ENCODE measurements around the gene HERC6. TPM values are rescaled to one million over a fixed set of nuclear protein-coding genes. Genes with fewer than 3 reads are reported as not detected.
"Not testable (repeated sequence)": the region's sequence is repeated elsewhere in the genome, so short reads cannot be mapped to it uniquely, and the experiment has no call there.

Gene HERC6
- total RNA-seq, 1 donor: 13.6 TPM

DNA sequence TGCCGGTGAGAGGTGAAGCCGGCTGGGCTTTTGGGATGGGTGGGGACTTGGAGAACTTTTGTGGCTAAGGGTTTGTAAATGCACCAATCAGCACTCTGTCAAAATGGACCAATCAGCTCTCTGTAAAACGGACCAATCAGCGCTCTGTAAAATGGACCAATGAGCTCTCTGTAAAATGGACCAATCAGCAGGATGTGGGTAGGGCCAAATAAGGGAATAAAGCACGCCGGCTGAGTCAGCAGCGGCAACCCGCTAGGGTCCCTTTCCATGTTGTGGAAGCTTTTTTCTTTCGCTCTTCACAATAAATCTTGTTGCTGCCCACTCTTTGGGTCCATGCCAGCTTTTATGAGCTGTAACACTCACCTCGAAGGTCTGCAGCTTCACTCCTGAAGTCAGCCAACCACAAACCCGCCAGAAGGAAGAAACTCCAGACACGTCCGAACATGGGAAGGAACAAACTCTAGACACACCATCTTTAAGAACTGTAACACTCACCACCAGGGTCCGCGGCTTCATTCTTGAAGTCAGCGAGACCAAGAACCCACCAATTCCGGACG, 17.4 kb upstream of the HERC6 start:
- not testable (repeated sequence) for H3K9me3 ChIP-seq (ENCODE audit: low read depth, low read length); H3K4me3 ChIP-seq (ENCODE audit: low read length); H3K4me1 ChIP-seq (ENCODE audit: insufficient read depth, low read length); H3K27me3 ChIP-seq (ENCODE audit: insufficient read depth, low read length)

DNA sequence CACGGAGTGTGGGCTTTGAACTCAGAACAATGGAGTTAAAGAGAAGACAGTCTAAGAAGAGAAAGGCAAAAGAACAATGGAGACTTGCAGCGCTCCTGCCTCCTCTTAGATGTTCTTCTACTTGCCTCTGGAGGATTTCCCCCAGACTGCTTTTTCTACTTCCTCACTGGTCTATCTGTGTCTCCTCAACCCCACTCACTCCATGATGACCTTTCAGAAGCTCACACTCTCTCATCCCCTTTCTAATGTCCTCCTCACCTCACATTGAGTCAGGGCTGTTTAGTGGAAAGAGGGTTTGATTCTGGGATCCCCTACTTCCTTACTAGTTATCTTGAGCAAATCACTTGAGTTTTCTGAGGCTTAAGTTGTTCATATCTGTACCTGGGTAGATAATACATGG, 12.2 kb upstream of the HERC6 start:
- Histone ChIP-seq H3K4me1 (ENCODE audit: insufficient read depth, low read length) (no peaks in the 10 kb centered on the region), H3K9me3 (ENCODE audit: low read depth, low read length) (no peaks in the 10 kb centered on the region), H3K27me3 (ENCODE audit: insufficient read depth, low read length) (no peaks in the 10 kb centered on the region), H3K4me3 (ENCODE audit: low read length) (no peak overlapping the region)

DNA sequence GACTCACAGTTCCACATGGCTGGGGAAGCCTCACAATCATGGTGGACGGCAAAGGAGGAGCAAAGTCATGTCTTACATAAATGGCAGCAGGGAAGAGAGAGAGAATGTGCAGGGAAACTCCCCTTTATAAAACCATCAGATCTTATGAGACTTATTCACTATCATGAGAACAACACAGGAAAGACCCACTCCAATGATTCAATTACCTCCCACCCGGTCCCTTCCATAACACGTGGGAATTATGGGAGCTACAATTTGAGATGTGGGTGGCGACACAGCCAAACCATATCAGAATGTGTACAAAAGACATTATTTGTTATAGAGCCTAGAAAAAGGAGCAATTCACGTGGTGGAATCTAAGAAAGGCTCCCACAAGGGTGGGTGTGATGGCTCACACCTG, 10.8 kb upstream of the HERC6 start:
- Histone ChIP-seq H3K9me3 (ENCODE audit: low read depth, low read length) (no peaks in the 10 kb centered on the region), H3K4me3 (ENCODE audit: low read length) (no peak overlapping the region), H3K27me3 (ENCODE audit: insufficient read depth, low read length) (no peaks in the 10 kb centered on the region), H3K4me1 (ENCODE audit: insufficient read depth, low read length) (no peaks in the 10 kb centered on the region)

DNA sequence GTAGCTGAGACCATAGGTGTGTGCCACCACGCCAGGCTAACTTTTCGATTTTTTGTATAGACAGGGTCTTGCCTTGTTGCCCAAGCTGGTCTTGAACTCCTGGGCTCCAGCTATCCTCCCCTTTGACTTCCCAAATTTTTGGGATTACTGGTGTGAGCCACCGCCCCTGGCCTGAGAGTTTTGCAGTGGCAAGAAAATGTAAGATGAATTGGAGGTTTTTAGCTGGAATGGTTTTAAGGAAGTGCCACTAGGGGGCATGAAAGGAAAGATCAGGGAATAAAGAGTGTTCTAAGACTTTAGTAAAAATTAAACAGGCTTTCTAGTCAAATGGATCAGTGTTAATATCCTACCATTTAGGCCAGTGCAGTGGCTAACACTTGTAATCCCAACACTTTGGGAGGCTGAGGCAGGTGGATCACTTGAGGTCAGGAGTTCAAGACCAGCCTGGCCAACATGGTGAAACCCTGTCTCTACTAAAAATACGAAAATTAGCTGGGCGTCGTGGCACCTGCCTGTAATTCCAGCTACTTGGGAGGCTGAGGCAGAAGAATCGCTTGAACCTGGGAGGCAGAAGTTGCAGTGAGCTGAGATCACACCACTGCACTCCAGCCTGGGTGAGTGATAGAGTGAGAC, 9.4 kb upstream of the HERC6 start:
- H3K9me3 ChIP-seq (ENCODE audit: low read depth, low read length); H3K4me3 ChIP-seq (ENCODE audit: low read length); H3K4me1 ChIP-seq (ENCODE audit: insufficient read depth, low read length); H3K27me3 ChIP-seq (ENCODE audit: insufficient read depth, low read length): not testable (repeated sequence)

DNA sequence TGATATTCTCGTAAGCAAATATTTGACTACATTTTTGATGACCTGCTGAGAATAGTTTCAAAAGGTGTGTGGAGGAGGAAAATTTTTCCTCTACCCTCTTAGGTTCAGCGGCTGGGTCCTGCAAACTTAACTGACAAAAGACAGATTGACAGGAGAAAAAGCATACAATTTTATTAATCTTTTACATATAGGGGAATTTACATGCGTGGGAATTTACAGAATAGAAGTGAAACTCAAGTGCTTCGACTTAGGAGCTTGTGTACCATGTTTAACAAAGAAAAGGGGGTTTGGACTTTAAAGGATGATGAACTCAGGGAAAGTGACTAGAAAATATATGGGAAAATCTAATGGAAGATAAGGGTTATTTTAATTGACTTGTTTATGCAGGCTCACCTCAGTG, 2.5 kb downstream of the HERC6 start:
- no peaks in the 10 kb centered on the region for H3K27me3 ChIP-seq (ENCODE audit: insufficient read depth, low read length)
- H3K4me1 ChIP-seq (ENCODE audit: insufficient read depth, low read length): peaks cover 23% of the 10 kb centered on the region
- H3K9me3 ChIP-seq (ENCODE audit: low read depth, low read length): no peaks in the 10 kb centered on the region
- no peak overlapping the region for H3K4me3 ChIP-seq (ENCODE audit: low read length)

DNA sequence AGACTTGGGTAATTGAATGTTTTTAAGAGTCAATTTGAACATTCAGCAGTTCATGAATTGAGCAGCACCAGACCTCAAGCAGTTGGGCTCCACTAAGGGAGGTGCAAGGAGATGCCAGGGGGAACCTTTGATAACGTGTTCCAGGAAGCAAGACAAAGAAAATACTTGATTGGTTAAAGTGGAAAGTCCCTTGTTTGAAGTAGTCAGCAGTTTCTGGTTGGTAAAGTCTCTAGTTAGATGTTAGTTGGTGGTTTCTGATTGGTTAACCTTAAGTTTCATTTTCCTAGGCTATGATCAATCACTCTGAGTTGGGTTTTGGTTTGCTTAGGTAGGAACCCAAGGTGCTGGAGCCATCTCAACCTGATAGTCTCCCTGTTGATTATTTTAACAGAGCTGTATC, 4.0 kb downstream of the HERC6 start:
- H3K9me3 ChIP-seq (ENCODE audit: low read depth, low read length): no peaks in the 10 kb centered on the region
- no peak overlapping the region for H3K4me3 ChIP-seq (ENCODE audit: low read length)
- H3K4me1 ChIP-seq (ENCODE audit: insufficient read depth, low read length): peaks cover 23% of the 10 kb centered on the region
- H3K27me3 ChIP-seq (ENCODE audit: insufficient read depth, low read length): no peaks in the 10 kb centered on the region

DNA sequence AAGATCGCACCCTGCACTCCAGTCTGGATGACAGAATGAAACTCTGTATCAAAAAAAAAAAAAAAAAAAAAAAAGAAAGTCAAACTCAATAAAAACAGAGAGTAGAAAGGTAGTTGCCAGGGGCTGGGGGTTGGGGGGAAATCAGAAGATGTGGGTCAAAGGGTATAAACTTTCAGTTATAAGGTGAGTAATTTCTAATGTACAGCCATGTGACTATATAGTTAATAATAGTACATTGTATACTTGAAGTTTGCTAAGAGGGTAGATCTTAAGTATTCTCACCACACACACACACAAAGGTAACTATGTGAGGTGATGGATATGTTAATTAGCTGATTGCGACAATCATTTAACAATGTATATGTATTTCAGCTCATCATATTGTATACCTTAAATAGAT, 11.5 kb downstream of the HERC6 start:
- Histone ChIP-seq H3K4me1 (ENCODE audit: insufficient read depth, low read length) (no peaks in the 10 kb centered on the region), H3K27me3 (ENCODE audit: insufficient read depth, low read length) (no peaks in the 10 kb centered on the region), H3K4me3 (ENCODE audit: low read length) (no peak overlapping the region), H3K9me3 (ENCODE audit: low read depth, low read length) (no peaks in the 10 kb centered on the region)

DNA sequence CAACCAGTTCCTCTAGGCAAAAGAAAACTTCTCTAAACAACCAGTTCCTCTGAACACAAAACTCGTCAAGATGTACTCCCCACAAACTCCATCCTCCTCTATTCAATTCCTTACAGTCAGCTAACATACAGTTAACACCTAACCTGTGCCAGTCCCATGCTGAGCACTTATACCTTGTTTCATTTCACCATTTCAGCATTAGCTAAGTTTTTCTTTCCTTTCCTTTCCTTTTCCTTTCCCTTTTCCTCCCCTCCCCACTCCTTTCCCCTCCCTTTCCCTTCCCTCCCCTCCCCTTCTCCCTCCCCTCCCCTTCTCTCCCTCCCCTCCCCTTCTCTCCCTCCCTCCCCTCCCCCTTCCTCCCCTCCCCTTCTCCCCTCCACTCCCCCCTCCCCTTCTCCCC, 13.1 kb downstream of the HERC6 start:
- Histone ChIP-seq H3K27me3 (ENCODE audit: insufficient read depth, low read length) (no peaks in the 10 kb centered on the region), H3K4me1 (ENCODE audit: insufficient read depth, low read length) (no peaks in the 10 kb centered on the region), H3K4me3 (ENCODE audit: low read length) (no peak overlapping the region), H3K9me3 (ENCODE audit: low read depth, low read length) (no peaks in the 10 kb centered on the region)

DNA sequence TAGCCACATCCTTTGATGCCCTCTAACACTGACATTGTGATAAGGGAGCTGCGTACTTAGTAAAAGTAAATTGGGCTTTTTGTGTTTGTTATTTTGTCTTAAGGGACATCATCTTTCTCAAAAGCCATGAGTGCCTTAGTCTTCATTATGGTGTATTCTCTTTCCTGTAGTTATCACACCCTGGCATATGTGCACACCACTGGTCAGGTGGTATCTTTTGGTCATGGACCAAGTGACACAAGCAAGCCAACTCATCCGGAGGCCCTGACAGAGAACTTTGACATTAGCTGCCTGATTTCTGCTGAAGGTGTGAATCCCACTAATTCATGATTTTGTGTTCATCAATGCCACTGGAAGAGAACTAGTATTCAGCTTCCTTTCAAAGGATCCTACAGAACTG, 18.0 kb downstream of the HERC6 start:
- Histone ChIP-seq H3K4me3 (ENCODE audit: low read length) (no peak overlapping the region), H3K4me1 (ENCODE audit: insufficient read depth, low read length) (peaks cover 4% of the 10 kb centered on the region), H3K27me3 (ENCODE audit: insufficient read depth, low read length) (no peaks in the 10 kb centered on the region), H3K9me3 (ENCODE audit: low read depth, low read length) (no peaks in the 10 kb centered on the region)

DNA sequence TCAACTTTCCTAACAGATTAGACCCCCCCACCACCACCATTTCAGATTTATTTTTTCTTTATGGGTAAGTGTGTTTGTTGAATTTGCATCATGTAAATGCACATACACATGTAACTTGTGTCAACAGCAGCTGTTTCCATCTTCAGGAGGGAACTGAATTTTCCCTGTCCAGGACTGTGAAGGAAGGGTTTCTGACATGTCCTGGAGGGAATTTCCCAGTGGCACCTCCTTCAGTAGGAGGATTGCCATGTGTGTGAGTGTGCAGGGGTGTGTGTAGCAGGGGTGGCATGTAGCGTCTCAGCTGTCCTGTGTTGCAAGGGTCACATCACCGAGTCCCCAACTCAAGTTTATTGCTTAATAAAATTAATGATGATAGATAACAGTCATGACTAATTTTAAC, 19.7 kb downstream of the HERC6 start:
- Histone ChIP-seq H3K4me3 (ENCODE audit: low read length) (no peak overlapping the region), H3K4me1 (ENCODE audit: insufficient read depth, low read length) (peaks cover 4% of the 10 kb centered on the region), H3K9me3 (ENCODE audit: low read depth, low read length) (no peaks in the 10 kb centered on the region), H3K27me3 (ENCODE audit: insufficient read depth, low read length) (no peaks in the 10 kb centered on the region)

DNA sequence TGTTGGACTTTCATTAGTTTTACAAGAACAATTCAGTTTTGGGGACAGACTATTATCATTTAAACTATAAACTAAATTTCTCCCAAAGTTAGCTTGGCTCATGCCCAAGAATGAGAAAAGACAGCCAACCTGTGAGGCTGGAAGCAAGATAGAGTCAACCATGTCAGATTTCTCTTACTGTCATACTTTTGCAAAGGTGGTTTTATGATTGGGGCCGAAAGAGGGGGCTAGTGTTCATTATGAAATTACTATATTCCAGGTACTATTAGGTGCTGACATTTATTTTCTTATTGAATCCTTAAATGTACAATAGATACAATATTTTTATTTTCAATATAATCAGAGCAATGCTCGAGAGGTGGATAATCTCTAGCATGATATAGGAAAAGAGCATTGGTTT, 30.6 kb downstream of the HERC6 start:
- H3K27me3 ChIP-seq (ENCODE audit: insufficient read depth, low read length): no peaks in the 10 kb centered on the region
- no peaks in the 10 kb centered on the region for H3K9me3 ChIP-seq (ENCODE audit: low read depth, low read length)
- H3K4me3 ChIP-seq (ENCODE audit: low read length): no peak overlapping the region
- H3K4me1 ChIP-seq (ENCODE audit: insufficient read depth, low read length): no peaks in the 10 kb centered on the region

DNA sequence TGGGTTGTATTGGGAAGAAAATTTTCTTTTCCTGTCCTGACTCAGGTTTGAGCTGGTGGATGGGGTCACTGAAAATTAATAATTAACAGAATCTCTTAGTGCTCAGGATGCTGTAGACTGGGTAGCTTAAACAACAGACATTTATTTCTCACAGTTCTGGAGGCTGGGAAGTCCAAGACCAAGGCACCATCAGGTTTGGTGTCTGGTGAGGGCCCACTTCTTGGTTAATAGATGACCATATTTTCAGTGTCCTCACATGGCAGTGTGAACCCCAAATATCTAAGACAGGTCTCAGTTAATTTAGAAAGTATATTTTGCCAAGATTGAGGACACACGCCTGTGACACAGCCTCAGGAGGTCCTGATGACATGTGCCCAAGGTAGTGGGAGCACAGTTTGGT, 31.1 kb downstream of the HERC6 start:
- no peaks in the 10 kb centered on the region for H3K4me1 ChIP-seq (ENCODE audit: insufficient read depth, low read length)
- H3K9me3 ChIP-seq (ENCODE audit: low read depth, low read length): no peaks in the 10 kb centered on the region
- H3K4me3 ChIP-seq (ENCODE audit: low read length): no peak overlapping the region
- H3K27me3 ChIP-seq (ENCODE audit: insufficient read depth, low read length): no peaks in the 10 kb centered on the region

DNA sequence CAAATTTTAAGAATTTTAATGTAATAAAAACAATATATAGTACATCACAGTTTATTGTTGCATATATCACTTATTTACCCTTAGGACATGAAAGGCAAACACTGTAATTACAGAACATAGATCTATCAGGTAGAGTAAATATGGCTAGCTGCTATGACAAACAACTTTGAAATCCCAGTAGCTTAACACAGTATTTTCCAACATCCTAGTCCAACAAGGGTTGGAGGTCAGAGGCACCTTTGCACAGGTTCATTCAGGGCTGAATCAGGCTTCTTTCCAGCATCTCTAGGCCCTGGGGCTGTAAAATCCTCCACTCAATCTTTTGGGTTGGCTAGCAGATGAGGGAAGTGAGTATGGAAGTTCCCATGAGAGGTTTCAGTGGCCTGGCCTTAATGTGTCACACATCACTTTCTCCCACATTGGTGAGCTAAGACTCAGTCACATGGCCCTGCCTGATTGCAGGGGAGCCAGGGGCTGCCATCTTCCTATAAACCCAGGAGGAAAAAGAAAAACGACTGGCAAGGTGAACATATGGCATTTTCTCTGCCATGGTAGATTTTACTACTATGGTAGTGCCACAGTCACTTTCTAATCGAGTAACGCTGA, 32.9 kb downstream of the HERC6 start:
- Histone ChIP-seq H3K4me1 (ENCODE audit: insufficient read depth, low read length) (no peaks in the 10 kb centered on the region), H3K9me3 (ENCODE audit: low read depth, low read length) (no peaks in the 10 kb centered on the region), H3K4me3 (ENCODE audit: low read length) (no peak overlapping the region), H3K27me3 (ENCODE audit: insufficient read depth, low read length) (no peaks in the 10 kb centered on the region)

DNA sequence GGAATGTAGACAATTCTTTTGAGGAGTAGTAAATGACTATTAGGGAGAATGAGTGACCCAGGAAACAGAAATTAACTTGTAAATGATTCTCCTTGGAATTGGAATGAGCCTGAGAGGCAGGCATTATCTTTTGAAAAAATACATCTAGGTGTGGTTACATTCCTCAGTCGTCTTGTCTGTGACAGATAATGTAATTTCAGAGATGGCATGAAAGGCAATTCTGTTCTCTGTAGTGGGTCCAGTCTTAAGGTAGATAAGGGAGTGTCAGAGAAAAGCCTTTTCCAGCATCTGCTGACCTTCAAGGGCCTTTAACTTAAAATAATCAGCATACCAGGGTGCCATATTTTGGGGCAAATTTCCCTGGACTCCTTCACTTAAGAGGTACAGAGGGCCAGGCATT, 35.1 kb downstream of the HERC6 start:
- Histone ChIP-seq H3K27me3 (ENCODE audit: insufficient read depth, low read length) (no peaks in the 10 kb centered on the region), H3K4me1 (ENCODE audit: insufficient read depth, low read length) (no peaks in the 10 kb centered on the region), H3K9me3 (ENCODE audit: low read depth, low read length) (no peaks in the 10 kb centered on the region), H3K4me3 (ENCODE audit: low read length) (no peak overlapping the region)

DNA sequence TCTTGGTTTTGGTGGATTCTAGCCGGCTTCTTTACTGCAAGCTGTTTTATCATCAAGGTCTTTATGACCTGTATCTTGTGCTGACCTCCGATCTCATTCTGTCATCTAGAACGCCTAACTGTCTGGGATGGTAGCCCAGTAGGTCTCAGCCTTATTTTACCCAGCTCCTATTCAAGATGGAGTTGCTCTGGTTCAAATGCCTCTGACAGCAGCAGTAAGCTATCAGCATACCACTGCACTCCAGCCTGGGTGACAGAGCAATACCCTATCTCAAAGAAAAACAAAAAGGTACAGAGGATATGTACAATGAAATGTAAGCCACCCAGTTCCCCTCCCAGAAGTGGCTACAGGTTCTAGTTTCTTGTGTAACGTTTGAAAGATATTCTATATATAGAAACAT, 36.1 kb downstream of the HERC6 start:
- Histone ChIP-seq H3K27me3 (ENCODE audit: insufficient read depth, low read length) (no peaks in the 10 kb centered on the region), H3K9me3 (ENCODE audit: low read depth, low read length) (no peaks in the 10 kb centered on the region), H3K4me1 (ENCODE audit: insufficient read depth, low read length) (no peaks in the 10 kb centered on the region), H3K4me3 (ENCODE audit: low read length) (no peak overlapping the region)

DNA sequence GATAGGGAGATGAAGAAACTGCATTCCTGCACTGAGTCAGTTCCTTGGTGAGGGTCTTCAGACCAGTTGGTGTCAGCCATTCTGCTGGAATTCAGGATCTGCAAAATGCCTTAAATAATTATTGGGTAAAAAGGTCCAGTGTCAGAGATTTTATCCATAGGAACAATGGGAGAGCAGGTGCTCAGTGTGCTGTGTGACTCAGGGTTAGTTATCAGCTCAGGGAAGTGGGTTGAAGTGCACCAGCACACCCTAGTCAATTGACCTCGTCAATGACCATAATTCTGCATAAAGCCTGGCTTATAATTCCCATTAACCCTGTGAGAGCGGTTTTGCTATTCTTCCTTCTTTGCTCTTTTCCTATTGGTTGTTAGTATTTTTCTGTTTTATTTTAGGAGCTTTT, 37.3 kb downstream of the HERC6 start:
- Histone ChIP-seq H3K27me3 (ENCODE audit: insufficient read depth, low read length) (no peaks in the 10 kb centered on the region), H3K9me3 (ENCODE audit: low read depth, low read length) (no peaks in the 10 kb centered on the region), H3K4me3 (ENCODE audit: low read length) (no peak overlapping the region), H3K4me1 (ENCODE audit: insufficient read depth, low read length) (no peaks in the 10 kb centered on the region)
